ENCODE measurements around the gene CCDC102B. TPM values are rescaled to one million over a fixed set of nuclear protein-coding genes. Genes with fewer than 3 reads are reported as not detected.

Gene CCDC102B
- total RNA-seq, 1 experiment from 2014 or later = 1.5 TPM

DNA sequence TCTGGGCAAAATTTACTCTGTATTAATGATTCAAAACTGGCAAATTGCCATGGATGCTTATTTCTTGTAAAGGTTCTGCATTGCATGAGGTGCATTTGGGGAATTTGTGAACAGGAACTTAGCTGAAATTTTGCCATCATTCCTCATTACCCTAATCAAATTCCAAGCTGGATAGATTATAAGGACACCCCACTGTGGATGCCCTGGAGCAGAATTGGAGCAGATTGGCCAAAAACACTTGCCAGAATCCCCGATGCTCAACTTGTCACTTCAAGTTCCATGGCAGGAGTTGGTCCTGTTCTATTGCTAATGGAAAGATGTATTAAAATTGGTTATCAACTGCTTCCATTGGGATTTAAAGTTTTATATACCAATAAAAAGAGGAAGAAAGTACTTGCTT, 237.9 kb downstream of the CCDC102B start:
- DNase-seq (ENCODE audit: low read depth in 1 of 2, low spot score in 2 of 2) = no peak
- H3K36me3 ChIP-seq = no peaks in the 10 kb centered on the region
- H3K27me3 ChIP-seq (replicated peaks) = no peaks in the 10 kb centered on the region
- H3K9me3 ChIP-seq (replicated peaks) = no peaks in the 10 kb centered on the region
- no peak overlapping the region for H3K27ac ChIP-seq
- H3K4me3 ChIP-seq = no peak overlapping the region
- H3K4me1 ChIP-seq (replicated peaks) = no peaks in the 10 kb centered on the region

DNA sequence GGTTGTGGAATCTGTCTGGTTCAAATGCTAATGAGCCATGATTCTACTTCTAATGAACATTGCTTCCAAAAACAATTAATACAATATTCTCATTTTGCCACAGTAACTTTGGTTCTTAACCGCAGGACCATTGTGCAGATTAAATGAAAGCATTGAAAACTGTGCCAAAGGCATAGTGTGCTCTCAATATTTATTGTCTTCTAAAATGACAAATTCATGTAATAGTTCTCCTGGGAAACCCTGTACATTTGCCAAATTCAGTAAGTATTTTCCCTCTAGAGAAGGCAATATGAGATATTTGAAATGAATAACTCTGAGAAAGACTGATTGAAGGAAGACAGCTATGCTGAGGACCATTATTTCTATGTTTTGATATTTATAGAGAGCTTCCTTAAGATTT, 246.3 kb downstream of the CCDC102B start:
- H3K4me1 ChIP-seq (replicated peaks) = no peaks in the 10 kb centered on the region
- H3K36me3 ChIP-seq = no peaks in the 10 kb centered on the region
- no peak overlapping the region for H3K27ac ChIP-seq
- no peaks in the 10 kb centered on the region for H3K27me3 ChIP-seq (replicated peaks)
- no peak overlapping the region for H3K4me3 ChIP-seq
- DNase-seq (ENCODE audit: low read depth in 1 of 2, low spot score in 2 of 2) = no peak
- no peaks in the 10 kb centered on the region for H3K9me3 ChIP-seq (replicated peaks)

DNA sequence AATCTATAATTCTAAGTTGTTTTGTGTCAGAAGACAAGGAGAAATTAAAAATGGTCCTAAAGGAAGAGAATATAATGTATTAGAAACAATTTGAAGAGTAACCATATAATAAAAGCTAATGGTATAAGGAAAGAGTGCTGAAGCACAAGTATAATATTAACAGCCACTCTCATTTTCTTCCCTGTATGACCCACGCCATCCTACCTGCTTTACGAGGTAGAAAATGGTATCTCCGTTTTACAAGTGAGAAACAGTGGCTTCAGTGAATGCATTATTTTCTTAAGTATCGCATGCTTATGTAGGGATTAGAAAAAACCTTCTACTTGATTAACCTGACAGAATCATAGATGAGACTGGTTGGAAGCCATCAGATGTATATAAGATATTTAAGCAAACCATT, 266.2 kb downstream of the CCDC102B start:
- Histone ChIP-seq H3K27ac (no peak overlapping the region), H3K4me3 (no peak overlapping the region), H3K9me3 (replicated peaks) (no peaks in the 10 kb centered on the region), H3K27me3 (replicated peaks) (no peaks in the 10 kb centered on the region), H3K36me3 (no peaks in the 10 kb centered on the region), H3K4me1 (replicated peaks) (no peaks in the 10 kb centered on the region)
- DNase-seq (ENCODE audit: low read depth in 1 of 2, low spot score in 2 of 2) = no peak

DNA sequence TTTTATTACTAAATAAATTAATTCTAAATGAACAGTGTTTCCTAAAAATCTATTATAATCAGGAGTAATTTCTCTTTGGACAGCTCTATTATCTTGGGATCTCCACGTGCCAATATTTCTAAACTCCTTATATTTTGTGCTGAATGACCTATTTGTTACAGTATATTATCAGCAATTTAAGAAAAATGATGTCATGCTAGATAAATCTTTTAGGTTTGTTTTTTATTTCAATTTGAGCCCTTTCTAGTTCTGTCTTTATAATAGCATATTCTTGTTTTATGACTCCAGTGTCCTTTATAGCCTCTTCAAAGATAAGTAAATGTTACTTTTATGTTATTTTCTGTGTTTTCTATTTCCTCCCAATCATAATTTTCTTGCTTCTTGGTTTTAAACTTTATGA, 269.2 kb downstream of the CCDC102B start:
- Histone ChIP-seq H3K9me3 (replicated peaks) (no peaks in the 10 kb centered on the region), H3K36me3 (no peaks in the 10 kb centered on the region), H3K4me3 (no peak overlapping the region), H3K4me1 (replicated peaks) (no peaks in the 10 kb centered on the region), H3K27me3 (replicated peaks) (no peaks in the 10 kb centered on the region; the same call in 1 of the 2 replicates), H3K27ac (no peak overlapping the region)
- DNase-seq (ENCODE audit: low read depth in 1 of 2, low spot score in 2 of 2) = no peak

DNA sequence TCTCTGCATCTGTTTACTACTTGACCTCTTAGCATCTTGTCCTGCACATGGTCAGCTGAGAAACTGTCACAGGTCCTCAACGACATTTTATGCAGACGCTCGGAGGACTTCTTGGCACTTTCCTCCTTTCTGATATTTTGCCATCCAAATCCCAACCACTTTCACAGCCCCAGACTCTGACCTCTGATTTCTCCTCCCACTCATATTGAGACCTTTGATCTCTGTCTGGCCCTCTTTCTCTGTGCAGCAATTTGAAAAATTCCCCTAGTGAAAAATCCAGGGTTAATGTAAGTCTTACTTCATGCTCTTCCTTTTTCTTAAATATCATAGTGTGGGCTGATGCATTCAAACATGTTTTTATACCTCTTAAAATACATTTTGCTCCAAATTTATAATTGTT, 273.8 kb downstream of the CCDC102B start:
- Histone ChIP-seq H3K27ac (no peak overlapping the region), H3K4me1 (replicated peaks) (no peaks in the 10 kb centered on the region), H3K36me3 (no peaks in the 10 kb centered on the region), H3K27me3 (replicated peaks) (no peaks in the 10 kb centered on the region; the same call in 1 of the 2 replicates), H3K4me3 (no peak overlapping the region), H3K9me3 (replicated peaks) (no peaks in the 10 kb centered on the region)
- DNase-seq (ENCODE audit: low read depth in 1 of 2, low spot score in 2 of 2) = no peak

DNA sequence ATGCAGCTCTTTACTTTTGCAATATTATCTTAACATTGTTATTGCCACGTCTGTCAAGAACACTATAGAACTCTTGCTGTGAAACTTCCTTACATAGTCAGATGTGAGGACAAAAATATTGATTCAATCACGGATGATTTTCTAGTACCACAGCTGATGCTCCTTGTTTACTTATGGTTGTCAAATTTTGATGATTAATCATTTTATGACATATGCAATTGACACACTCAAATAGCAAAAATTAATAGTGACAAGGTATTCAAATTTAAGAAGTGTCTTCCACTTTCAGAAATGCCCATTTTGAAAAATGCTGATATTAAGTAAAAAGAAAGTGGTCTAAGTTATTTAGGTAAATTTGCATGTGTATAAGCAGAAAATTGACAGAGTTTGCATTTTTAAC, 284.0 kb downstream of the CCDC102B start:
- no peak for DNase-seq (ENCODE audit: low read depth in 1 of 2, low spot score in 2 of 2)
- Histone ChIP-seq H3K9me3 (replicated peaks) (no peaks in the 10 kb centered on the region), H3K4me3 (no peak overlapping the region), H3K27me3 (replicated peaks) (no peaks in the 10 kb centered on the region), H3K27ac (no peak overlapping the region), H3K4me1 (replicated peaks) (no peaks in the 10 kb centered on the region), H3K36me3 (no peaks in the 10 kb centered on the region)

DNA sequence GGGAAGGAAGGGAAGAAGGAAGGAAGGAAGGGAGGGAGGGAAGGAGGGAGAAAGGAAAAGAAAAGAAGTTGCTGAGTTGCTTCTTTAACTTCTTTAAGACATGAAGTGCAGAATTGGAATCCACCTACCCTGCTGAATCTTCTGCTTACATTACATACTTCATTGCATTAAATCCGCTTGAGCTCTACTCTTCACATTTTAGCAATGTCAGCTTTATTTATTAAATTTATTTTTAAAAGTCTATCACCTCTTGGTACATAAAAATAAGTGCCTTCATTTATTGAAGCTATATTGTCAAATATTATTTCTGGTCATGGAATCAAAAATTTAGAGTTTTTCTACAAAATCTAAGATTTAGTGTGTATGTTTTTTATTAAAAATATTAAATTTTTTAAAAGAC, 284.6 kb downstream of the CCDC102B start:
- Histone ChIP-seq H3K27me3 (replicated peaks) (no peaks in the 10 kb centered on the region), H3K4me3 (no peak overlapping the region), H3K4me1 (replicated peaks) (no peaks in the 10 kb centered on the region), H3K36me3 (no peaks in the 10 kb centered on the region), H3K27ac (no peak overlapping the region), H3K9me3 (replicated peaks) (no peaks in the 10 kb centered on the region)
- DNase-seq (ENCODE audit: low read depth in 1 of 2, low spot score in 2 of 2) = no peak

DNA sequence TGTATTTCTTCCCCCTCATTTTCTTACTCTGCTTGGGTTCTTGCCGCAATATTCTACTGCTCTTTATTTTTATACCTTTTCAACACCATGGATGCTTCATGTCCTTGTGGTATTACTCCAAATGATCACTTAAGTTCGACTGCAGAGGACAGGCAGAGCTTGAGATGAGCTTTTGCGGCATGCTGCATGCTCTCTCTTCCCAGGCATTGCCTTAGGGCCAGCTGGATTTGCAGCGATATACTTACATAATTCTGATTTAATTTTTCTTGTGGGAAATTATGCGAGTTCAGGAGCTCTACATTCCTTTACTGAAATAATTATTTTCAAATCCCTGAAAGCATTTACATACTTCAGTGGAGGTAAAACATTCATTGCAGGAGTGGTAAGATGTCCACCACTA, 288.1 kb downstream of the CCDC102B start:
- Histone ChIP-seq H3K4me1 (replicated peaks) (no peaks in the 10 kb centered on the region), H3K9me3 (replicated peaks) (no peaks in the 10 kb centered on the region), H3K27me3 (replicated peaks) (no peaks in the 10 kb centered on the region), H3K4me3 (no peak overlapping the region), H3K27ac (no peak overlapping the region), H3K36me3 (no peaks in the 10 kb centered on the region)
- DNase-seq (ENCODE audit: low read depth in 1 of 2, low spot score in 2 of 2) = no peak

DNA sequence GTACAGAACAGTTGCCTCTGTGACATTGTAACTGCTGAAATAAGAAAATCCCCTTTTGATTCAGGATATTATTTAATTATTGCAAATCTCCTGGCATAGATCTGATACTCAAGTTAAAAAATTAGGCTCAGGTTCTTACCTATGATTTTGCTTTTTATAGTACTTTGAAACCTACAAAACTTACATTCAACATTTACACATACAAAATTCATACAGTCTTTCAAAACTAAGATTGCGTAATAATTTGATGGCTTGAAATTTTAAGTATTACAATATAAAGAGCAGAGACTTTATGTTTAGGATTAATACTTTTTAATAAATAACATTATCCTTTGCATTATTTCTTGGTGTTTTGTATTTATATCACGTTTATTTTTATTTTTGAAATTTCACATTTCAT, 291.1 kb downstream of the CCDC102B start:
- no peaks in the 10 kb centered on the region for H3K9me3 ChIP-seq (replicated peaks)
- no peak overlapping the region for H3K4me3 ChIP-seq
- H3K27me3 ChIP-seq (replicated peaks) = no peaks in the 10 kb centered on the region
- DNase-seq (ENCODE audit: low read depth in 1 of 2, low spot score in 2 of 2) = no peak
- no peaks in the 10 kb centered on the region for H3K4me1 ChIP-seq (replicated peaks)
- no peaks in the 10 kb centered on the region for H3K36me3 ChIP-seq
- H3K27ac ChIP-seq = no peak overlapping the region

DNA sequence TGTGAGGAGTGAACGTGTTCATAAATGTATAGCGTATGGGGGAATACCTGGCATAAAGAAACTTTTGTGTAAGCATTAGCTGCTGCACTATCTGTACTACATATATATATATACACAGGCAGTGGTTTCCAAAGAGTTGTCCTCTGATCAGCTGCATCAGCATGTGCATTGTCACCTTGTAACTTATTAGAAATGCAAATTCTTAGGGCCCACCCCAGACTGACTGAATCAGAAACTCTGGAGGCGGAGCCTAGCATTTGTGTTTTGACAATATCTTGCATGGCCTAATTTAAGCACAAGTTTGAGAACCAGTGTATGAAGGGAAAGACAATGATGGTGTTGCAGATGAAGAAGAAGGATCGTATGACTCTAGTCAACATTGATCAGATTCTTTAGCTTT, 299.5 kb downstream of the CCDC102B start:
- H3K27me3 ChIP-seq (replicated peaks) = no peaks in the 10 kb centered on the region; the same call in 1 of the 2 replicates
- no peak overlapping the region for H3K4me3 ChIP-seq
- no peaks in the 10 kb centered on the region for H3K36me3 ChIP-seq
- H3K9me3 ChIP-seq (replicated peaks) = no peaks in the 10 kb centered on the region
- no peak overlapping the region for H3K27ac ChIP-seq
- no peaks in the 10 kb centered on the region for H3K4me1 ChIP-seq (replicated peaks)
- no peak for DNase-seq (ENCODE audit: low read depth in 1 of 2, low spot score in 2 of 2)

DNA sequence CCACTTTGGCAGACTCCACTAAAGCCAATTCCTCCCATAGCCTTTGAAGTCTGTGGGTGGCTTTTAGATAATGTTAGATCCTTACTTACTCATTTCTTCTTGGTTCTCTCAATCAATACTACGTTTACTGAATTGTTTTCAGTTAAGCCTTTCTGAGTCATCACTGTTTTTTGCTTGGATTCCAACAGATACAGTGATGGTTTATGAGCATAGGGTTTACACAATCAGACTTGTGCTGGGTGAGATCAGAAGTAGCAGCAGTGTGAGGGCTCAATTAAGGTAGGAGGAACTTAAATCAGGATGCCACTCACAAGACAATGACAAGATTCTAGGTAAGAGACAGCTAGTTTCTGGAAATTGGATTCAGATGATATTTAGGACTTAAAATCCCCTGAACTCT, 305.1 kb downstream of the CCDC102B start:
- no peak overlapping the region for H3K27ac ChIP-seq
- H3K27me3 ChIP-seq (replicated peaks) = no peaks in the 10 kb centered on the region
- H3K4me3 ChIP-seq = no peak overlapping the region
- no peaks in the 10 kb centered on the region for H3K9me3 ChIP-seq (replicated peaks)
- H3K4me1 ChIP-seq (replicated peaks) = no peaks in the 10 kb centered on the region
- no peaks in the 10 kb centered on the region for H3K36me3 ChIP-seq
- DNase-seq (ENCODE audit: low read depth in 1 of 2, low spot score in 2 of 2) = no peak

Other genes starting within 250 kb of the CCDC102B start
- gene TMX3, start 83.0 kb upstream of the CCDC102B start, total RNA-seq (2014; rRNA removed; shearing (Covaris generic)) = 118 and 130 TPM in 2 replicates